Esophagus squamous epithelium (tissue), 5 donors: ENCODE data around the gene TNF. TPM values are rescaled to one million over a fixed set of nuclear protein-coding genes. Genes with fewer than 3 reads are reported as not detected.

ENCODE experiments used
- DNase-seq: peaks from one replicate; lab custom pipeline; 2025; lab: John Stamatoyannopoulos, UW
- H3K27ac ChIP-seq, 4 donors: fragments of 200-600 bp; sonication (generic); one replicate each; pipeline ENCODE4 v1.5.1; 2016 to 2019; ENCODE audit warnings: mild to moderate bottlenecking in 1 of 4
- H3K27me3 ChIP-seq, 4 donors: fragments of 200-600 bp; sonication (generic); 1 replicate in 3 of 4; 2 replicates in 1 of 4; pipeline versions ENCODE4 v1.5.1 to v1.6.0; 2017 to 2021; ENCODE audit warnings: antibody characterized with exemption in 1 of 4
- H3K36me3 ChIP-seq, 3 donors: fragments of 200-600 bp; sonication (generic); one replicate each; pipeline ENCODE4 v1.5.1; 2016 to 2019
- H3K4me1 ChIP-seq, 3 donors: fragments of 200-600 bp; sonication (generic); one replicate each; pipeline ENCODE4 v1.5.1; 2017 to 2019
- H3K4me3 ChIP-seq, 4 donors: fragments of 200-600 bp; sonication (generic); 1 replicate in 3 of 4; 2 replicates in 1 of 4; pipeline ENCODE4 v1.5.1; 2016 to 2019; ENCODE audit warnings: mild to moderate bottlenecking in 2 of 4, moderate library complexity in 1 of 4
- H3K9me3 ChIP-seq, 3 donors: fragments of 200-600 bp; sonication (generic); one replicate each; pipeline ENCODE4 v1.5.1; 2016 to 2019
- CTCF ChIP-seq, 6 experiments: fragments of 450-650 bp in 4 of 6; fragments of 200-600 bp in 2 of 6; sonication (generic) in 2 of 6; IDR thresholded peaks; one replicate each; pipeline ENCODE4 v1.5.1; 2016 to 2019; ENCODE audit warnings: antibody characterized with exemption in 6 of 6, mild to moderate bottlenecking in 4 of 6, moderate library complexity in 4 of 6
- POLR2A ChIP-seq, 4 donors: fragments of 450-650 bp; IDR thresholded peaks; one replicate each; pipeline ENCODE4 v1.6.1; 2017; ENCODE audit warnings: antibody characterized with exemption in 4 of 4, mild to moderate bottlenecking in 4 of 4, moderate library complexity in 3 of 4
- WGBS, 2 donors: methylation state at CpG; one replicate each; pipeline ENCODE4 v1.1.5; 2018; 5-methylcytosine and 5-hydroxymethylcytosine counted together
- intact Hi-C: fragments of 100-400 bp; cut with DNase I; formaldehyde crosslinking; loops from one replicate; pipeline ENCODE4 v1.15.0; 2022
- total RNA-seq, 4 donors: library from RNA; depleted of rRNA; stranded (reverse); fragments of >200 nt; gene quantifications; one replicate each; pipeline ENCODE4 v1.1.0, GENCODE V29; 2016
- donor health status: DM: yes; HTN: yes; CAD: no.

TNF gene
- total RNA-seq, 4 donors from 2014 or later, result 0.27 to 0.95 (median 0.61) TPM; not detected in 1

- no peak overlapping the region for H3K4me3 ChIP-seq
- peaks cover 40 to 90% (median 77%) of the 10 kb centered on the region in 3 donors for H3K36me3 ChIP-seq
- no peak for DNase-seq
- no peaks in the 10 kb centered on the region for H3K27me3 ChIP-seq
- intact Hi-C loops, result no loop called here
- 54 to 65% methylated on average over 7 of the region's 9 CpGs for WGBS, 2 donors
- H3K9me3 ChIP-seq, result no peaks in the 10 kb centered on the region
- peaks cover 0 to 18% (median 6%) of the 10 kb centered on the region in 3 donors for H3K4me1 ChIP-seq
- TF ChIP-seq CTCF (IDR thresholded peaks at IDR 0.05) (no peak), POLR2A (IDR thresholded peaks at IDR 0.05) (no peak)
- H3K27ac ChIP-seq, result no peak overlapping the region
Observed at GRCh38 chr6:31532644-31533454, 42.5 kb upstream of the TNF start.

- Histone ChIP-seq H3K27ac (no peak overlapping the region), H3K4me3 (no peak overlapping the region), H3K9me3 (no peaks in the 10 kb centered on the region), H3K4me1 (peaks cover under 1 to 24% (median 8%) of the 10 kb centered on the region in 3 donors), H3K27me3 (no peaks in the 10 kb centered on the region), H3K36me3 (peaks cover 46 to 96% (median 83%) of the 10 kb centered on the region in 3 donors)
- intact Hi-C loops, result no loop called here
- no peak for TF ChIP-seq CTCF (IDR thresholded peaks at IDR 0.05)
- TF ChIP-seq POLR2A (IDR thresholded peaks at IDR 0.05), result no peak
- no peak for DNase-seq
- WGBS, 2 donors, result 82 to 84% methylated on average over 1 of the region's 1 CpG
Observed at GRCh38 chr6:31533455-31533841, 41.9 kb upstream of the TNF start.

DNA sequence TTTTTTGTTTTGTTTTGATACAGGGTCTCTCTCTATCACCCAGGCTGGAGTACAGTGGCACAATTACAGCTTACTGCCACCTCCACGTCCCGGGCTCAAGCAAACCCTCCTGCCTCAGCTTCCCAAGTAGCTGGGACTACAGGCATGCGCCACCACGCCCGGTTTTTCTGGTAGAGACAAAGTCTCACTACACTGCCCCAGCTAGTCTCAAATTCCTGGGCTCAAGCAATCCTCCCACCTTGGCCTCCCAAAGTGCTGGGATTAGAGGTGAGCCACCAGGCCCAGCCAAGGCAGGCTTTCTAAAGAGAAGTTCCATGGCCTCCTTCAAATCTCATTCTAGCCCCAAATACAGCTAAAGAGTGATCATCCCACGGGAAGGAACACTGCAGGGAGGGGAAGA lies 41.4 kb upstream of the TNF start:
- no peaks in the 10 kb centered on the region for H3K27me3 ChIP-seq
- peaks cover 6 to 30% (median 14%) of the 10 kb centered on the region in 3 donors for H3K4me1 ChIP-seq
- no peak overlapping the region for H3K4me3 ChIP-seq
- WGBS, 2 donors, result 85 to 90% methylated on average over 6 of the region's 6 CpGs
- H3K9me3 ChIP-seq, result no peaks in the 10 kb centered on the region
- no peak for DNase-seq
- no peak for TF ChIP-seq CTCF (IDR thresholded peaks at IDR 0.05)
- TF ChIP-seq POLR2A (IDR thresholded peaks at IDR 0.05), result no peak
- H3K36me3 ChIP-seq, result peaks cover 51 to 100% (median 84%) of the 10 kb centered on the region in 3 donors
- no peak overlapping the region for H3K27ac ChIP-seq
- intact Hi-C loops, result no loop called here

DNA sequence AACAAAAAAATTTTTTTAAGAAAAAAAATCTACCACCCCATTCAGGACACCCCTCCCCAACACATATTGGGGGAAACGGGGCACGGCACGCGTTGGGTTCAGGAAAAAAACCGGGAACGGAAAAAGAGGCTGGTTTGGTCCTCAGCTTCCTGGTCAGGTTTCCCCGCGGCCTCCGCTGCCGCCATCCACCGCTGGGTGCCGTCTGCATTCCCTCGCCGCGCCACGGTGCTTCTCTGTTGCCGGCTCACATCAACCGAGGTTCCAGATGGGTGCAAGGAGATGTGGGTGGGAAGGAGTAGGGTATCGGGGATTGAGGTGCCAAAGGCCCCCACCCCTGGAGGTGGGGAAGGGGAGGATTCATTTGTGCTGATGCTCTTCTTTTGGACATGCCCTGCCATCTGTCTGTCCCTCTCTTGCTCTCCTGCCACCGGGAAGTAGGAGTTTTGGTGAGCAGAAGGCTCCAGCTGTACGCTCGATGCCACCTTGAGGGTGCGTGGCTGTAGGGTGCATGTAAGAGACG lies 40.8 kb upstream of the TNF start:
- 88 to 89% methylated on average over 24 of the region's 24 CpGs for WGBS, 2 donors
- intact Hi-C loops, result no loop called here
- Histone ChIP-seq H3K4me3 (no peak overlapping the region), H3K27ac (no peak overlapping the region), H3K27me3 (no peaks in the 10 kb centered on the region), H3K36me3 (peaks cover 57 to 100% (median 84%) of the 10 kb centered on the region in 3 donors), H3K9me3 (no peaks in the 10 kb centered on the region), H3K4me1 (peaks cover 11 to 35% (median 19%) of the 10 kb centered on the region in 3 donors)
- no peak for TF ChIP-seq POLR2A (IDR thresholded peaks at IDR 0.05)
- no peak for TF ChIP-seq CTCF (IDR thresholded peaks at IDR 0.05)
- DNase-seq, result no peak
